Measurements from ENCODE around the gene SMIM41. TPM values are rescaled to one million over a fixed set of nuclear protein-coding genes. Genes with fewer than 3 reads are reported as not detected.

Gene SMIM41
- total RNA-seq, 1 experiment from 2014 or later = not detected

- no peak for DNase-seq (ENCODE audit: low read depth, low spot score)
- ChIA-PET POLR2A (no interaction called here), CTCF (interaction anchor here (0.7 to 4.6 kb wide), 3 partner anchors 89 to 440 kb away, joined by 4 to 24 read pairs (median 7); no protein-coding TSS in a partner anchor)
- no peak overlapping the region for H3K27ac ChIP-seq (ENCODE audit: low read length)
- H3K9me3 ChIP-seq (ENCODE audit: control insufficient read depth, insufficient read depth, low read depth, low read length) = no peaks in the 10 kb centered on the region
- H3K4me1 ChIP-seq (ENCODE audit: control insufficient read depth, insufficient read depth, low read length) = no peaks in the 10 kb centered on the region
- ATAC-seq = peak; percentile 32
- no peaks in the 10 kb centered on the region for H3K36me3 ChIP-seq (ENCODE audit: control insufficient read depth, insufficient read depth, low read length)
- BruUV-seq (replicated peaks) = no TSS peak
- H3K27me3 ChIP-seq (ENCODE audit: control insufficient read depth, insufficient read depth, low read length) = no peaks in the 10 kb centered on the region
- no peak overlapping the region for H3K4me3 ChIP-seq (ENCODE audit: low read depth in 2 of 2, low read length in 2 of 2)
- TF ChIP-seq REST (IDR thresholded peaks at IDR 0.05; ENCODE audit: insufficient read depth in 1 of 2, low read depth in 2 of 2, low read length in 1 of 2) = no peak
- TF ChIP-seq CTCF (IDR thresholded peaks at IDR 0.05) = no peak
- TF ChIP-seq POLR2AphosphoS5 (IDR thresholded peaks at IDR 0.05; ENCODE audit: low read depth, low read length) = no peak
- no peak for TF ChIP-seq SIN3A (IDR thresholded peaks at IDR 0.05; ENCODE audit: borderline replicate concordance, insufficient read depth, low read depth, low read length)
- no peak for TF ChIP-seq TCF7L2 (IDR thresholded peaks at IDR 0.05; ENCODE audit: low read depth, low read length)
- in situ Hi-C loops (cut with HindIII; ENCODE audit: low pct_unique_long_range_greater_than_20kb, low sequenced_read_pairs) (no loop called here), intact Hi-C loops (cut with micrococcal nuclease; ENCODE audit: unreplicated experiment) (loop anchor here (5.0 kb wide), 1 partner anchor 94 kb away; no protein-coding TSS in a partner anchor)
Observed at GRCh38 chr12:52120951-52121823, 41.7 kb downstream of the SMIM41 start.

- TF ChIP-seq TCF7L2 (IDR thresholded peaks at IDR 0.05; ENCODE audit: low read depth, low read length) (no peak; the same call in 1 of the 2 replicates), SIN3A (IDR thresholded peaks at IDR 0.05; ENCODE audit: borderline replicate concordance, insufficient read depth, low read depth, low read length) (no peak), CTCF (IDR thresholded peaks at IDR 0.05) (peak; percentile 94), POLR2AphosphoS5 (IDR thresholded peaks at IDR 0.05; ENCODE audit: low read depth, low read length) (no peak)
- intact Hi-C loops (cut with micrococcal nuclease; ENCODE audit: unreplicated experiment) = loop anchor here (5.0 kb wide), 1 partner anchor 95 kb away; no protein-coding TSS in a partner anchor
- H3K36me3 ChIP-seq (ENCODE audit: control insufficient read depth, insufficient read depth, low read length) = no peaks in the 10 kb centered on the region
- H3K4me3 ChIP-seq (ENCODE audit: low read depth in 2 of 2, low read length in 2 of 2) = no peak overlapping the region
- no peaks in the 10 kb centered on the region for H3K4me1 ChIP-seq (ENCODE audit: control insufficient read depth, insufficient read depth, low read length)
- H3K27me3 ChIP-seq (ENCODE audit: control insufficient read depth, insufficient read depth, low read length) = no peaks in the 10 kb centered on the region
- CTCF ChIA-PET = interaction anchor here (0.6 to 4.6 kb wide), 5 partner anchors 78 to 439 kb away, joined by 3 to 24 read pairs (median 7); no protein-coding TSS in a partner anchor
- ATAC-seq (peak; percentile 67), DNase-seq (ENCODE audit: low read depth, low spot score) (no peak)
- H3K9me3 ChIP-seq (ENCODE audit: control insufficient read depth, insufficient read depth, low read depth, low read length) = no peaks in the 10 kb centered on the region
- no TSS peak for BruUV-seq (replicated peaks)
- in situ Hi-C loops (cut with HindIII; ENCODE audit: low pct_unique_long_range_greater_than_20kb, low sequenced_read_pairs) = no loop called here
- POLR2A ChIA-PET = no interaction called here
- no peak overlapping the region for H3K27ac ChIP-seq (ENCODE audit: low read length)
Observed at GRCh38 chr12:52121824-52122539, 42.5 kb downstream of the SMIM41 start.

All from Panc1 (cell line).